HG03442 (cell line): Measurements from ENCODE around the gene TNRC6B.

Experiments used
- ATAC-seq: cut with Tn5 transposase; IDR thresholded peaks from one replicate; pipeline ENCODE4 v1.9.1; 2021; ENCODE audit warnings: mild to moderate bottlenecking, moderate library complexity; ENCODE audit not compliant: unreplicated experiment

TNRC6B gene

DNA sequence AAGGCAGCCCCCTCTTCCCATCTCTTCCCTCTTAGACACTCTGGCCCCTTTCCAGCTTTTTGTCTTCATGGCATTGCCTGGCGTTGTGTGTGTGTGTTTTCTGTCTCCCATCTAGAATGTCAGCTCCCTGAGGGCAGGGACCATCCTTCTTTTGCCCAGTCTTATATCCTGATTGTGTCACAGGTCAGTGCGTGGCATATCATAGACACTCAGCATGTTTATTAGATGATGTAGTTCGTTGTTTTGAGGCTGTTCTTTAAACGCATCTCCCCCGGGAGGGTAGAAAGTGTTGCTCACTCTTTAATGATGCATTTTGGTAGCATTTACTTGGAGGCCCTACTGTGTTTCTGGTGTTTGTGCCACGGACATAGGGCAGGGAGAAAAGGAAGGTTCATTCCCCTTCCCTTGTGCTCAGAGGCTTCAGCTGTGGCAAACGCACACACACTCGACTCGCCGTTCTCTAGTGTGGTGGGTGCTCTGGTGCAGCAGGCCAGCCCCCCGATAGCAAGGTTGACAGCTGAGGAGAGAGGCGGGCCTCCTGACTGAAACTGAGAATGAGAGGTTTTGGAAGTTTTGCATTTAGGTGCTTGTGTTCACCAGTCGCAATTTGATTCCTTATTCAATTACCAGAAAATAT, 60.2 kb downstream of the TNRC6B start:
- ATAC-seq = no peak

DNA sequence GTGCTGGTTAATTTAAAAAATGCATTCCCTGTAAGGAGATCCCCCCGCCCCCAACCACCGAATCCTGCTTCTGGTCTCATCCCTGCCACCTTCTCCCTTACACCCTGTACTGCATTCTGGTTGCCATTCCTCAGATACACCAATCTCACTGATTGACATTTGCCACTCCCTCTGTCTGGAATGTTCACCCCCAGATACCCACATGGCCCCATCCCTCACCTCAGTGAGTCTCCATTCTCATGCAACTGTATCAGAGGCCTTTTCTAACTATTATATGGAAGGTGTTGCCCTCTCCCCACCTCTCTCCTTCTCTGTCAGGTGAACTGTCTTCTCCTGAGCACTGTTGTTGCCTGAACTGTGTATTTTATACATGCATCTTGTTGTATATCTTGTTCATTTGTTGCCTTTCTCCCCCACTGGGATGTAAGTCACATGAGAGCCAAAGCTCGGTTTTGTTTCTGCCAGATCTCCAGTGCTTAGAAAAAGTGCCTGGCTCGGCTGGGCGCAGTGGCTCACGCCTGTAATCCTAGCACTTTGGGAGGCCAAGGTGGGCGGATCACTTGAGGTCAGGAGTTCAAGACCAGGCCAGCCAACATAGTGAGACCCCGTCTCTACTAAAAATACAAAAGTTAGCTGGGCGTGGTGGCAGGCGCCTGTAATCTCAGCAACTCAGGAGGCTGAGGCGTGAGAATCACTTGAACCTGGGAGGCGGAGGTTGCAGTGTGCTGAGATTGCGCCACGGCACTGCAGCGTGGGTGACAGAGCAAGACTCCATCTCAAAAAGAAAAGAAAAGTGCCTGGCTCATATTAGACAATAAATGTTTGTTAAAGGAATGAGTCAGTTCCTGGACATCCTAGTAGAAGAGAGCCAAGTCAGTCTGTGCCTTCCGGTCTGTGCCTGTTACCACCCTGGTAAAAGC, 61.0 kb downstream of the TNRC6B start:
- no peak for ATAC-seq

DNA sequence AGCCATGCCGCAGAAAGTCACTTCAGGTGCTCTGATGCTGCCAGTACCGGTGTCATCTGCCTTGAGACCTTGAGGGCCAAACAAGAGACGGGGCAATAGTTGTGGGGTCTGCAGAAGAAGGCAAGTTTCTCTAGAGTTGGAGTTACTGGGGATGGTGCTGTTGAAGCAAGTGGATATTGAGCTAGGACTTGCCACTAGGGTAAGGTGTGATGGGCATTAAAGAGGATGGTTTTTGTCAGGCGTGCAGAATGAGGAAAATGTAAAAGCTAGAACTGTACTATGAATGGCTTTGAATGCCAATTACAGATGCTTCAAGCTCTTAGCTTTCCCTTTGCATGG, 61.6 kb downstream of the TNRC6B start:
- no peak for ATAC-seq

DNA sequence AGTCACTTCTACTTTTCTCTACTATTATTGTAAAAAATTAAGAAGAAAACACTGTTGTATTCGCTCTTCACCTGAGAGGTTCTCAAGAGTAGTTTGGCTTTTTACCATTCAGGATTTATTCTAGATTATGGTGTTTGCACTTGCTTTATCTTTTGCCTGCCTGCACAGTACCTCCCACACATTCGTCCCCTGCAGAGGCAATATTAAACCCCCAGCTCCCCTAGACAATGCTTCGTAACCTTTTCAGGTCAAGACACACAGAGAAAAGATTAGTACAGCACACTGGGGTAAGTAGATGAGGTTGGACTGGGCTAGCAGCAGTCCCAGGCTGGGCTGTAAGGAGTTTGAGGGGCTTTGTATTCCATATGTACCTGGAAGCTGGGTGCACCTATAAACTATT, 62.4 kb downstream of the TNRC6B start:
- ATAC-seq = no peak

DNA sequence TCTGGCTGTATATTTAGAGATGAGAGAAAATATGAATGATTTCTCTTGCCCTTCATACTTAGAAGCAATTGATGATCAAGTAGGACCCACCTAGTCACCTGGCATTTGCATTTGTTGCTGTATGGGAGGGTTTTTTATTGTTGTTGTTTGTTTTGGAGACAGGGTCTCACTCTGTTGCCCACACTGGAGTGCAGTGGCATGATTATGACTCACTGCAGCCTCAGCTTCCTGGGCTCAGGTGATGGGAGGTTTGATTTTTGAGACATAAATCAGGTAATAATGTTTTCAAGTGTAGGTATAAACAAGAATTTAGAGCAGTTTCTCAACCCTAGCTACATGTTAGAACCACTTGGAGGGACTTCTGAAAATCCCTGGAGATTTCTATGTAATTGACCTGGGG, 63.0 kb downstream of the TNRC6B start:
- no peak for ATAC-seq

DNA sequence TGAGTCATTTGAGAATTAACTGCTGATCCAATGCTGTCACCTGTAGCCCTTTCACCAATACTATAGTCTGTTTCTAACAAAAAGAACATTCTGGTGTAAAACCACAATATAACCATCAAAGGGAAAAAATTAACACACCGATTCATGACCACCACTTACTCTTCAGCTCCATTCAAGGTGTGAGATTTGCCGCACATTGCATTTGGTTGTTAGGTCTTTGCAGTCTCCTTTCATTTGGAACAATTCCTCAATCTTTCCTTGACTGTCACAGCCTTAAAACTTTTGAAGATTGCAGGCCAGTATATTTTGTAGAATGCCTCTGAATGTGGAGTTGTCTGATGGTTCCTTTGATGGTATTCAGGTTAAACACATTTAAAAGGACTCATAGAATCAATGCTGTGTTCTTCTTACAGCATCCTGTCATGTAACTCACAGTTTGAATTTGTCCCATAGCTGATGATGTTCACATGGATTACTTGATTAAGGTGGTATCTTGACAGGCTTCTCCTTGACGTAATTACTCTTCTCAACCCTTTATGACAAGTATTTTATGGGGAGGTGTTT, 63.6 kb downstream of the TNRC6B start:
- no peak for ATAC-seq

DNA sequence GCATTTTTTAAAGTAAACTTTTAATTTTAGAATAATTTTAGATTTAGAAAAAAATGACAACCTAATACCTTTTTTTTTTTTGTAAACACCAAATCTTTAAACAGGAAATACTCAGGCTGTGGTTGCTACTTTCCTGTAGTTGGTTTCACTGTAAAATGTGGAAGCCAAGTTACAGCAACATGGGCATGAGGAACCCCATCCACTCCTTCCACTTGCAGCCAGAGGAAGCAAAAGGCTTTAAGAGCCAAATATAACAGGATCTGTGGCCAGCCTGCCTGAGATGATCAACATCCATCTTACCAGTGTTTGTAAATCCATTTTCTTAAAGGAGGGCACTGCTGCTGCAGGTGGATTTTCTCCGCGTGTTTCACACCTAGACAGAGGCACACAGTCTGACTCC, 66.2 kb downstream of the TNRC6B start:
- ATAC-seq = no peak

DNA sequence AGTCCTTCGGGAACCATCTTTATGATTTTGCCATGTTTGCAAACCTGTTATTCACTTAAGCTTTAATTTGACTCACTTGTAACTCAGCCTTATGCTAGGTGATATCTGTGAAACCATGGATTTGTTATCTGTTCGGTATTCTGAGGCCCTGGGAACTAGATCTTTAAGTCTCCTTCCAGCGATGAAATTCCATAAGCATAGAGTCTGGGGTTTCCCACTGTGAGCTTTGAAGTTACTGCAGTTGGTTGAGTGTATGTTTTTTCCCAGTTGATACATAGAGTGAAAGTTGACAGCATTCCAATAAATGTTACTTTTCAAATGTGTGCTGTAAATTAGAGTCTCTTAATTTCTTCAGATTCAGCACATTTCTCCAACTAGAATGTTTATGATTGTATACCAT, 66.9 kb downstream of the TNRC6B start:
- ATAC-seq = no peak

DNA sequence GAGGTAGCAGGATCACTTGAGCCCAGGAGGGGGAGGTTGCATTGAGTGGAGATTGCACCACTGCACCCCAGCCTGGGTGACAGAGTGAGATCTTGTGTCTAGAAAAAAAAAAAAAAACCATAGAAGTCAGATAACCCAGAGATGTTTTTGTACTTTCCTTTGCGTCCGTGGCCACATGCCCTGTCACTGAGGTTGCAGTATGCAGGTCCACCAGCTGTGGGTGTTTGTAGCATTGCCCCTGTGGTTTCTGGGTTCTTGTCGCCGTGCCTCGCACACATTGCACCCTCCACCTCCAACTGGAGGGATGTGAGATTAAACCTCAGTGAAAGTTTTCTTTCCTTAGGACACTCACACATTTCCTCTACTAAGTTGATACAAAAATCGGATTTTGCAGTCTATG, 70.3 kb downstream of the TNRC6B start:
- no peak for ATAC-seq

DNA sequence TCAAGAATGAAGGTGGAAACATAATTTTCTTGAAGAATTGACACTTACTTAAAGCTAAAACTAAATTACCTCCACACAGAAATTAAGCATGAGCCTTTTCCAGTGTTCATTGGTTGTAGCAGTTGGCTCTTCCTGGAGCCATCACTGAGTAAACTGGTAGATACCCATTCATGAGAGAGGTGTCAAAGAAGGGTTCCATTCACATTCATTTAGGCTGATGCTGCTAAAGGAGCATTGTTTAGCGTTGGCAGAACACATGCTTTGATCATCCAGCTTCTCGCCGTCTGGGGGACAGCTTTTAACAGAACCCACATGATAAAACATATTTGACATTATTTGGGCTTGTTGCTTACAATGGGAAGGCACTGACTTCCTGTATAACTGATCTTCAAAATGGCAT, 71.6 kb downstream of the TNRC6B start:
- no peak for ATAC-seq

DNA sequence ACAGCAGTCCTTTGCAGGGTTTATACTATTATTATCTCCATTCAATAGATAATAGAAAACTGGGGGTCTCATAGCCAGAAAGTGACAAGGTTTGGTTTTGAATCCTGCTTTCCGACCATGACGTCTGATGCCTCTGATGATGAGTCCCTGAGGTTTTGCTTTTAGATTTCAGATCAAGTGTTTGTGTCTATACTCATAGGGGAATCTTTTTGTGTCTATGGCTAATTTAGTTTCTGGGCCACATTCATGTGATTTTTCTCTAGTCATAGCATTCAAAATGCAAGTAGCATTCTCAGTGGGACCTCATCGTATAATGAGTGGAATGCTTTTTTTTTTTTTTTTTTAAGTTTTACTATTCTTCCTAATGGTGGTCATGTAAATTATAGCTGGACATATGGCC, 72.9 kb downstream of the TNRC6B start:
- ATAC-seq = no peak

DNA sequence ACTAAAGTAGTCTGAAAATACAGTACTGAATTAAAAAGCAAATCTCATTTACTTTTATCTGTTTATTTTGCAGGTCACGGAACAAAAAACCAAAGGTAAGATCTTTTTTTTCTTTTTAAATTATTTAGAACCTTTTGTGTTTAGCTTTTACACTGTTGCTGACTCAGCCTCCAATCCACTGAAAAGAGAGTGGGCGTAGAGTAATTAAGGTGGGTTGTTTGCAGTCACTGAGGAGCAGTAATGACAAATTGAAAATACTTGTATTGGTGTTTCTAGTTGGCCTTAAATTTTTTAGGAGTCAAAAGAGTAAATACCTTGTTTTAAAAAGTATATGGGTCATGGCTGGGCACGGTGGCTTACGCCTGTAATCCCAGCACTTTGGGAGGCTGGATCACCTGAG, 73.4 kb downstream of the TNRC6B start:
- ATAC-seq = no peak

DNA sequence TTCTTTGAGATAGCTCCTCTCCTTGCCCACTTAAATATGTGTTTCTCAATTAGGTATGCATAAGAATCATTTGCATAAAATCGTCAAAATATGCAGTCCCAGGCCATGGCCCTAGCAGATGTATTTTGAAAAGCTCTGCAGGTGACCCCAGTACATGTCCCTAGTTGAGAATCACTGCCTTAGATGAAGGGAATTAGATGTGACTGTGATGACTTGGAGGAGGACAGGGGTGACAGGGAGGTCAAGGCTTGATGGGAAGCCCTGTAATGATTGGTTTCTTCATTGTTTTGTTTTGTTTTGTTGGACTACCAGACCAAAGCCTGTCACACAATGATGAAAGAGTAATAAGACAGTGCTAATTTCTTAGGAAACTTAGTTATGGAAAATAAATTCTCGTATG, 74.4 kb downstream of the TNRC6B start:
- ATAC-seq = no peak

DNA sequence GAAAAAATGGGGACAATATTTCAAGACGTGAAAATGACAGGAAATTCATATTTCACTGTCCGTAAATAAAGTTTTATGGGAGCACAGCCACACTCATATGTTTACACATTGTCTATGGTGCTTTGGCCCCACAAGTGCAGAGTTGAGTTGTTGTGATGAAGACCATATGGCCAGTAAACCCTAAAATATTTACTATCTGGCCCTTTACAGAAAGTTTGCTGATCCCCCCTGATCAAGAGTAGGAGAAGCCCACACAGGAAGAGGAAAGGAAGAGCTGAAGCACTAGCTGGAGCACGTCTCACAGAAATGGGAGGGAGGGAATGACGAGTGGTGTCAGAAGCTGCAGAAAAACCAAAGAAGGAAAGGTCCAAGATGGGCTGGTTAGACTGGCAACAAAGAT, 78.8 kb downstream of the TNRC6B start:
- no peak for ATAC-seq

DNA sequence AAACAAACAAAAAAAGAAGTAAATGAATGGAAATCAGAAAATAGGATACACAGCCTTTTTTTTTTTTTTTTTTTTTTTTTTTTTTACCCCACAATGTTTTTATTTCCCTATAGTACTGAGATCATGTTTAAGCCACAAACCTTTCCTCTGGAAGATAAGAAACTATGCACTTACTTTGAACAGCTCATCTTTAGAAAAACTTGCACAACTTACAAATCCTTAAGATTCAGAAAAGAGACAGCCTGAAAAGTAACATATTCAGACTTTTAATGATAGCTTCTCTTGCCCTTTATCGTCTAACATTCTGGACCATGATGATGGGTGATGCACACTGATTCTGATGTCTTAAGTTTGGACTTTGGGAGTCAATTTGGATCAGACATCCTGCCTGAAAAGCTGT, 80.3 kb downstream of the TNRC6B start:
- no peak for ATAC-seq

DNA sequence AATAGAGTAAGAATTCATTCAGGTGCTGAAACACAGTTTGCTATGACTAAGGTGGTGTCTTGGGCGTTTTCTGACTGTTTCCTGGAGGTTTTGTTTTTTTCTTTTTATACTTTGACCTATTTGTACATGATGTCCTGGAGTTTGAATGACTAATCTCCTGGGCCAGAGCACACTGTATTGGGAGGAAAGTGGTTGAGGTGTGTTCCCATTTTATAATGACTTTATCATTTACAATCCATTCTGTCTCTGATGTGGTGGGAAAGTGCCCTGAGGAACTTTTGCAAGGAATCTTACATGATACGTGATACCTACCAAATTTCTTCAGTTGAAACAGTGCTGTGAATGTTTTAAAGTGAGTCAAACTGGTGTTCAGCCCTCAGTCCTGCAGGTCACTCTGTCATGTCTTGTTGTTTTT, 80.8 kb downstream of the TNRC6B start:
- ATAC-seq = no peak

DNA sequence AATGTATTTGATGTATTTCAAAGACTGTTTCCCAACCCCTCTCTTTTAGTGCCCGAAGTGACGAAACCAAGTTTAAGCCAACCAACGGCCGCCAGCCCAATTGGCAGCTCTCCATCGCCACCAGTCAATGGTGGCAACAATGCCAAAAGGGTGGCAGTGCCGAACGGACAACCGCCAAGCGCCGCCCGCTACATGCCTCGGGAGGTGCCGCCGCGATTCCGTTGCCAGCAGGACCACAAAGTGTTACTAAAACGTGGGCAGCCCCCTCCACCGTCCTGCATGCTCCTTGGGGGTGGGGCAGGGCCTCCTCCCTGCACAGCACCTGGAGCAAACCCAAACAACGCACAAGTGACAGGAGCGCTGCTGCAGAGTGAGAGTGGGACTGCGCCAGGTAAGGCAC, 84.1 kb downstream of the TNRC6B start:
- no peak for ATAC-seq

DNA sequence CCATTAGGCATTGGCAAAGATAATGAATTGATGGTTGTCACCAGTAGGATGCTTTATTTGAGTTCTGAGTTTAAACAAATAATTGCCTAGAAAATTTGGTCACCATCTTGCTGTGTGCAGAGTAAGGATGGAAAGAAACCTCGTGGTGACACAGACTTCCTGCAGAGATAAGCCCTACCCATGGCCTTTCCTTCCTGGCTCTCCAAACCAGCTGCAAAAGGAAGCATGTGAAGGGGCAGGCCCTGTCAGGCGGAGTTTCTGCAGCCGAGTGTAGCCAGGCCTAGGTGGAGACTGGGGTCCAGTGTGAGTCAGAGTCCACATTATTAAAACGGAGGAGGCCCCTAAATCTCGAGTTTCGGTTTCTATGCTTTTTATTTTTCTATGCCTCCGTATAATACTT, 85.5 kb downstream of the TNRC6B start:
- ATAC-seq = no peak

DNA sequence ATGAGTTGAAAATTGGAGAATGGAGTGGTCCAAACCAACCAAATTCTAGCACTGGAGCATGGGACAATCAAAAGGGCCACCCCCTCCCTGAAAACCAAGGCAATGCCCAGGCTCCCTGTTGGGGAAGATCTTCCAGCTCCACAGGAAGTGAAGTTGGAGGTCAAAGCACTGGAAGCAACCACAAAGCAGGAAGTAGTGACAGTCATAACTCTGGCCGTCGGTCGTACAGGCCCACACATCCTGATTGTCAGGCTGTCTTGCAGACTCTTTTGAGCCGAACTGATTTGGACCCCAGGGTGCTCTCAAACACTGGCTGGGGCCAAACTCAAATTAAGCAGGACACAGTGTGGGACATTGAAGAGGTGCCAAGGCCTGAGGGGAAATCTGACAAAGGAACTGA, 88.1 kb downstream of the TNRC6B start:
- ATAC-seq = no peak

DNA sequence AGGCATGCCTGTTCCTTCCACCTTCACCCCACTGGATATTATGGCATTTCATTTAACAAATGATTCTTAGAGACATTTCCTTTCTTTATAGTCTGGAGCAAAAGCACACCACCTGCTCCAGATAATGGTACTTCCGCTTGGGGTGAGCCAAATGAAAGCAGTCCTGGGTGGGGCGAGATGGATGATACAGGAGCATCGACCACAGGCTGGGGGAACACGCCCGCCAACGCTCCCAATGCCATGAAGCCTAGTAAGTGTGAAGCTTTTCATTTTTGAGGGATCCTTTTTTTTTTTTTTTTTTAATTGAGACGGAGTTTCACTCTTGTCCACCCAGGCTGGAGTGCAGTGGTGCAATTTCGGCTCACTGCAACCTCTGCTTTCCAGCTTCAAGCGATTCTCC, 92.3 kb downstream of the TNRC6B start:
- no peak for ATAC-seq

DNA sequence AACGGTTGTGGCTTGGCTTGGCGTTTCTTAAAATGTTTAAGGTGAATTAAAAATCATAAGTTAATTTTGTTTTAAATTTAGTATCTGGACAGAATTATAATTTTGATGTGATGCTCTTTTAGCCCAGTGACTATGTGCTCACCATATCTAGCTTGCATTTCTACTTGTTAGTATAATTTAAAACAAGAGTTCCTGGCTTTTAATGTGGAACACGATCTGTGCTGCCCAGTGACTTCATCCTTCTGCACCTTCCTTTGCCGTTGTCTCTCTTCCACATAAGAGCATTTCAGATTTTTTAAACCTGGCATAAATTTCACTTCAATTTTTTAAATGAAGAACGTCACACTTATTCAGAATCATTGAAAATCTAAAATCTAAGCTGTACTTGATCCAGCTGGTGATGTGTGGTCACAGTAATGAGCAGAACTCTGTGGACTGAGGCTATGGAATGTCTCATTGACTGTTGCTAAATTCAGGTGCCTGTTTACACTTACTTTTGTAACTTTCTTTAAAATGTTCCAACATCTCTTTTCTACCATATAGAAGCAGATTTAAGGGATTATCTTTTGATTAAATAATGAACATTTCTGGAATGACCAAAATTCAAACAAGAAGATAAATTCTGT, 93.1 kb downstream of the TNRC6B start:
- no peak for ATAC-seq

DNA sequence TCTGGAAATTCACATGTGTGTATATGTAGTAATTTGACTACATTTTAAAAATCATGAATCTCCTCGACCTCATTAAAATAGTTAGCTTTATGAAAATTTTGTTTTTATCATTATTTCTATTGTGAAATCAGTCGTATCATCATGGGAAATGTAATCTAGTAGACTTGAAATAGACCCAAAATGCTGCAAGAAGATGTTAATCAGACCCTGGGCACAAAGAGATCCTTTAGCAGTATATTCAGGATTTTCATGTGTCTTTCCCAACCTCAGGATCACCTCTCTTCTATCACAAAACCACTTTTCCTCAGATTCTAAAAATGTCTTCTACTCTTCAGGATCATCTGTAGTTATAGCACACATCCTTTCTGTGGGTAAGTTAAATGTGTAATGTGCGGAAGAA, 93.7 kb downstream of the TNRC6B start:
- no peak for ATAC-seq
